Right ventricle myocardium superior (tissue), 1 donor: ENCODE data around the gene S1PR1. TPM values are rescaled to one million over a fixed set of nuclear protein-coding genes. Genes with fewer than 3 reads are reported as not detected.

Experiments
- ATAC-seq: fragments of 200-7000 bp; cut with Tn5 transposase; one replicate; pipeline ENCODE4 v1.9.1; 2020; ENCODE audit warnings: mild to moderate bottlenecking; ENCODE audit not compliant: poor library complexity
- DNase-seq: peaks from one replicate; pipeline ENCODE4 v3.0.0-alpha.2; 2020
- intact Hi-C: fragments of 100-400 bp; cut with DNase I; formaldehyde crosslinking; loops from one replicate; pipeline ENCODE4 v1.11.2; 2022
- total RNA-seq: library from RNA; stranded (reverse); fragmentation: NEBNext Ultra II Directional; extraction: Animal tissue kit (Norgen Biotek cat#: 25700); gene quantifications from one replicate; pipeline ENCODE4 v1.2.1, GENCODE V29; 2021
- donor health status: DM: no; HTN: yes; CAD: no; lungs with severe emphysema.

The S1PR1 gene
- total RNA-seq, 1 donor from 2014 or later, result 50.9 TPM

GRCh38 chr1:101290119-101290921 is 53.5 kb downstream of the S1PR1 start:
- DNase-seq, result no peak
- intact Hi-C loops, result no loop called here
- ATAC-seq, result no peak

Other genes with a start within 250 kb of the S1PR1 start
- 37.2 TPM for gene DPH5, start 211.2 kb upstream of the S1PR1 start, total RNA-seq